NCI-H1436 (cell line): ENCODE data around the gene SMPD1.

Experiments
- DNase-seq: peaks from one replicate; lab custom pipeline; 2025; lab: John Stamatoyannopoulos, UW

SMPD1 gene

GRCh38 chr11:6389905-6390717 lies at the start of gene SMPD1:
Gene SMPD1, plus strand, starts transcription at chr11:6390474. Its CDS starts 125 bp downstream, at chr11:6390599.
- DNase-seq, result peak; percentile 86

GRCh38 chr11:6345366-6345765 lies 44.9 kb upstream of the SMPD1 start:
- no peak for DNase-seq

- DNase-seq, result no peak
These were observed 40.2 kb upstream of the SMPD1 start for GRCh38 chr11:6350043-6350442.

- DNase-seq, result no peak
These were observed 39.8 kb upstream of the SMPD1 start for GRCh38 chr11:6350486-6350885.

GRCh38 chr11:6351782-6352382 lies 38.4 kb upstream of the SMPD1 start:
- no peak for DNase-seq

- DNase-seq, result peak; percentile 80
These were observed 36.8 kb upstream of the SMPD1 start for GRCh38 chr11:6353367-6353987.

GRCh38 chr11:6354651-6355485 lies 35.4 kb upstream of the SMPD1 start:
- DNase-seq, result no peak

GRCh38 chr11:6356503-6357055 lies 33.7 kb upstream of the SMPD1 start:
- no peak for DNase-seq

- DNase-seq, result no peak
These were observed 33.1 kb upstream of the SMPD1 start for GRCh38 chr11:6357222-6357621.

- DNase-seq, result no peak
These were observed 30.1 kb upstream of the SMPD1 start for GRCh38 chr11:6360183-6360582.

GRCh38 chr11:6362185-6362872 lies 27.9 kb upstream of the SMPD1 start:
- no peak for DNase-seq

- peak; percentile 48 for DNase-seq
These were observed 27.2 kb upstream of the SMPD1 start for GRCh38 chr11:6362873-6363678.

- no peak for DNase-seq
These were observed 24.6 kb upstream of the SMPD1 start for GRCh38 chr11:6365659-6366058.

- no peak for DNase-seq
These were observed 18.4 kb upstream of the SMPD1 start for GRCh38 chr11:6371825-6372224.

GRCh38 chr11:6377902-6378639 lies 12.2 kb upstream of the SMPD1 start:
- no peak for DNase-seq

- DNase-seq, result no peak
These were observed 11.7 kb upstream of the SMPD1 start for GRCh38 chr11:6378640-6378989.

GRCh38 chr11:6385046-6385777 lies 5.1 kb upstream of the SMPD1 start:
- DNase-seq, result no peak

- DNase-seq, result no peak
These were observed 2.3 kb upstream of the SMPD1 start for GRCh38 chr11:6387811-6388599.
